Measurements from ENCODE around the gene MYH16.

DNA sequence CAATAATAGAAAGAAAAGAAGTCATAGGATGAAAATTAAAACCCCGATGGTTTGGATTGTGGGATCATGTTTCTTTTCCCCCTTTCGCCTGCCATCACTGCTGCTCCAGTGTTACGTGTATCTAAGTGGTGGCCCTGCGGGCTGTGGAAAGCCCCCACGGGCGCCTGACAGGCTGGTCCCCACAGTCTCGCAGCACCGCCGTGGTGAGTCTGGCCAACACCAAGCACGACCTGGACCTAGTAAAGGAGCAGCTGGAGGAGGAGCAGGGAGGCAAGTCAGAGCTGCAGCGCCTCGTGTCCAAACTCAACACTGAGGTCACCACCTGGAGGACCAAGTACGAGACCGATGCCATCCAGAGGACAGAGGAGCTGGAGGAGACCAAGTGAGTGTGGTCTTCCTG is 19.5 kb downstream of the MYH16 start:
- TF ChIP-seq CTCF (IDR thresholded peaks at IDR 0.05) (no peak), POLR2A (IDR thresholded peaks at IDR 0.05) (no peak), POLR2AphosphoS5 (IDR thresholded peaks at IDR 0.05) (no peak)
